GM10847 (cell line): ENCODE measurements around the gene DNAJC11.

Experiments
- POLR2A ChIP-seq: IDR thresholded peaks from 2 replicates; pipeline ENCODE4 v1.6.1; 2011; ENCODE audit not compliant: insufficient read length; ENCODE audit errors: extremely low read depth

The DNAJC11 gene

GRCh38 chr1:6590046-6590445, 111.6 kb downstream of the DNAJC11 start:
- no peak for TF ChIP-seq POLR2A

- TF ChIP-seq POLR2A = no peak
These were observed 112.6 kb downstream of the DNAJC11 start for GRCh38 chr1:6588893-6589520.

GRCh38 chr1:6588128-6588892, 113.3 kb downstream of the DNAJC11 start:
- no peak for TF ChIP-seq POLR2A

GRCh38 chr1:6587261-6588005, 114.2 kb downstream of the DNAJC11 start:
- TF ChIP-seq POLR2A = no peak

- TF ChIP-seq POLR2A = no peak
These were observed 115.2 kb downstream of the DNAJC11 start for GRCh38 chr1:6586404-6586816.

GRCh38 chr1:6585841-6586240, 115.8 kb downstream of the DNAJC11 start:
- TF ChIP-seq POLR2A = no peak

- no peak for TF ChIP-seq POLR2A
These were observed 116.4 kb downstream of the DNAJC11 start for GRCh38 chr1:6585081-6585722.
